ENCODE measurements around the gene MYH3.

DNA sequence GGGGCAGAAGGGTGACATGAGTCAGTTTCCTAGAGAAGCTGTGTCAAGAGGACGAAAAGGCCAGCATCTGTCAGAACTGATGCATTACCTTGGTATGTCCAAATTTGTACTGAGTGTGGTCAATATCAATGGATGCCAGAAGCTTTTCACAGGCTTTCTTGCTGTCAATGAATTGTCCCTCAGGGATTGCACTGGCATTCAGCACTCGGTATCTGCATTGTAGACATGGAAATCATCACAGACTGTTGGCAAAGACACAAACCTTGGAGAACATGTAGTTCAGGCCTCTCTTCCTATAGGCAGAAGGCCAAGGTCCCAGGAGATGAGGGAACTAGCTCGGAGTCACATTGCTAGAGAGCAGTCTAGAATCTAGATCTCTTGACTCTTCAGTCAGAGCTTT, 16.6 kb downstream of the MYH3 start:
- no peak for TF ChIP-seq RAD21 (IDR thresholded peaks at IDR 0.05; ENCODE audit: insufficient read depth, low read depth, low read length)
- no peak for TF ChIP-seq BACH1 (IDR thresholded peaks at IDR 0.05; ENCODE audit: borderline replicate concordance)

Measured in GM12878 (cell line).